MCF 10A (cell line): ENCODE results near the gene B4GALNT3. TPM values are rescaled to one million over a fixed set of nuclear protein-coding genes. Genes with fewer than 3 reads are reported as not detected.

ENCODE experiments used
- BruUV-seq: library from RNA; stranded (reverse); fragments of 400-500 nt; replicated peaks from 2 replicates; lab custom pipeline; 2021; lab: Mats Ljungman, UMichigan
- CTCF ChIA-PET: fragments of 300-600 bp; sonication (Branson Sonifier 250); formaldehyde crosslinking; extraction: SDS; loops from one replicate; lab custom pipeline; 2021; ENCODE audit warnings: antibody characterized with exemption, inconsistent platforms; lab: Yijun Ruan, JAX
- POLR2A ChIA-PET: fragments of 300-600, 350-650 bp; sonication (Branson Sonifier 250); formaldehyde crosslinking; extraction: SDS; loops from one replicate; lab custom pipeline; 2020; ENCODE audit warnings: antibody characterized with exemption, inconsistent platforms; lab: Yijun Ruan, JAX
- DNase-seq: peaks from one replicate; pipeline ENCODE4 v3.0.0-alpha.2; 2018; ENCODE audit not compliant: unreplicated experiment
- H3K27ac Mint-ChIP-seq: one replicate; pipeline ENCODE4 v1.8.0; 2022; ENCODE audit warnings: mild to moderate bottlenecking, low read depth, mixed read lengths; ENCODE audit not compliant: unreplicated experiment
- H3K27me3 Mint-ChIP-seq: one replicate; pipeline ENCODE4 v1.8.0; 2022; ENCODE audit warnings: mixed read lengths; ENCODE audit not compliant: insufficient read depth, unreplicated experiment
- H3K36me3 Mint-ChIP-seq: one replicate; pipeline ENCODE4 v1.8.0; 2022; ENCODE audit warnings: mild to moderate bottlenecking, moderate library complexity, mixed read lengths; ENCODE audit not compliant: insufficient read depth, unreplicated experiment
- H3K4me1 Mint-ChIP-seq: one replicate; pipeline ENCODE4 v1.8.0; 2022; ENCODE audit warnings: mixed read lengths; ENCODE audit not compliant: insufficient read depth, unreplicated experiment
- H3K4me3 Mint-ChIP-seq: one replicate; pipeline ENCODE4 v1.8.0; 2022; ENCODE audit warnings: mild to moderate bottlenecking, moderate library complexity, mixed read lengths; ENCODE audit not compliant: unreplicated experiment
- H3K9me3 Mint-ChIP-seq: one replicate; pipeline ENCODE4 v1.8.0; 2022; ENCODE audit warnings: mixed read lengths; ENCODE audit not compliant: unreplicated experiment
- intact Hi-C: fragments of 100-400 bp; cut with micrococcal nuclease; formaldehyde crosslinking; loops from 2 replicates; pipeline ENCODE4 v1.14.1; 2022
- total RNA-seq: library from RNA; stranded (reverse); gene quantifications from 2 replicates; pipeline ENCODE4 v1.2.3, GENCODE V29; 2022
- TF ChIP-seq, protein P1 (sequence below): fragments of 200-600 bp; IDR thresholded peaks from one replicate; pipeline ENCODE4 v1.8.0; 2022; ENCODE audit warnings: antibody characterized with exemption, mild to moderate bottlenecking; ENCODE audit not compliant: unreplicated experiment

Gene B4GALNT3
- total RNA-seq, 1 experiment from 2014 or later: 0.68 TPM

DNA sequence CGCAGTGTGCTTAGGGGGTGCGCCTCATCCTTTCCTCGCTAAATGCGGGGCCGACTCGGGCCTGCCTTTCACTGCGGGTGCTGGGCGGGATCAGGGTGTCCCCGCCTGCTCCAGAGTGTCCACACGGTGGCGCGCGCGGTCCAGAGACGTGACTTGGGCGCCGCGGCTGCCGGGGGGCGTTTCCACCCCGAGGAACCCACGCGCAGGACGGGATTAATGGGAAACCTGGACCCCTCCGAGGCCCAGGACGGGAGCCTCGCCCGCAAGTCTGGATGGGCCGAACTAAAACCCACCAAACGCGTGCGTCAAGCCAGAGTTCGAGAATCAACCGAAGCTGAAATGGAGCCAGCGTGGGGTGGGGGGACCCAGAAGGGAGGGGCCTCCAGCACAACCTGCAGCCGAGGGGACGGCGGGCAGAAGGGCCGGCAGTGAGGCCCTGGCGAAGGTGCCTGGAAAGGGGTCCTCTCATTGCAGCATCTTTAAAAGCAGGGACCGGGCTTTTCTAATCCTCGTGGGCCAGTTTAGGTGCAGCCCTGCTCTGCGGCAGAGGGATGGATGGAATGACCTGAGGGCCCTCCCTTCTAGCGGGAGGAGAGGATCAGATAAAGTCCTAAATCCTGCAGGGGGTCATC is 110.2 kb downstream of the B4GALNT3 start:
- H3K36me3 Mint-ChIP-seq: peaks cover 7% of the 10 kb centered on the region
- DNase-seq: peak; percentile 86
- TF ChIP-seq, protein P1, sequence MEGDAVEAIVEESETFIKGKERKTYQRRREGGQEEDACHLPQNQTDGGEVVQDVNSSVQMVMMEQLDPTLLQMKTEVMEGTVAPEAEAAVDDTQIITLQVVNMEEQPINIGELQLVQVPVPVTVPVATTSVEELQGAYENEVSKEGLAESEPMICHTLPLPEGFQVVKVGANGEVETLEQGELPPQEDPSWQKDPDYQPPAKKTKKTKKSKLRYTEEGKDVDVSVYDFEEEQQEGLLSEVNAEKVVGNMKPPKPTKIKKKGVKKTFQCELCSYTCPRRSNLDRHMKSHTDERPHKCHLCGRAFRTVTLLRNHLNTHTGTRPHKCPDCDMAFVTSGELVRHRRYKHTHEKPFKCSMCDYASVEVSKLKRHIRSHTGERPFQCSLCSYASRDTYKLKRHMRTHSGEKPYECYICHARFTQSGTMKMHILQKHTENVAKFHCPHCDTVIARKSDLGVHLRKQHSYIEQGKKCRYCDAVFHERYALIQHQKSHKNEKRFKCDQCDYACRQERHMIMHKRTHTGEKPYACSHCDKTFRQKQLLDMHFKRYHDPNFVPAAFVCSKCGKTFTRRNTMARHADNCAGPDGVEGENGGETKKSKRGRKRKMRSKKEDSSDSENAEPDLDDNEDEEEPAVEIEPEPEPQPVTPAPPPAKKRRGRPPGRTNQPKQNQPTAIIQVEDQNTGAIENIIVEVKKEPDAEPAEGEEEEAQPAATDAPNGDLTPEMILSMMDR: peak; percentile 90
- ChIA-PET POLR2A (interaction anchor here (0.6 to 15.3 kb wide), 24 partner anchors 28 to 1023 kb away, joined by 3 to 336 read pairs (median 6); partner anchors contain the start of genes RAD52 and WNK1), CTCF (interaction anchor here (0.6 to 6.2 kb wide), 27 partner anchors 11 to 1023 kb away, joined by 3 to 90 read pairs (median 3); partner anchors contain the start of genes RAD52 and WNK1)
- intact Hi-C loops: loop anchor here (1.0 to 10.0 kb wide), 6 partner anchors 244 to 1013 kb away; partner anchors contain the start of genes ERC1 and RAD52
- H3K4me3 Mint-ChIP-seq: peak overlapping the region; percentile 85
- BruUV-seq: no TSS peak
- H3K9me3 Mint-ChIP-seq: no peaks in the 10 kb centered on the region
- H3K4me1 Mint-ChIP-seq: peaks cover 23% of the 10 kb centered on the region
- no peaks in the 10 kb centered on the region for H3K27me3 Mint-ChIP-seq
- peak overlapping the region; percentile 90 for H3K27ac Mint-ChIP-seq

DNA sequence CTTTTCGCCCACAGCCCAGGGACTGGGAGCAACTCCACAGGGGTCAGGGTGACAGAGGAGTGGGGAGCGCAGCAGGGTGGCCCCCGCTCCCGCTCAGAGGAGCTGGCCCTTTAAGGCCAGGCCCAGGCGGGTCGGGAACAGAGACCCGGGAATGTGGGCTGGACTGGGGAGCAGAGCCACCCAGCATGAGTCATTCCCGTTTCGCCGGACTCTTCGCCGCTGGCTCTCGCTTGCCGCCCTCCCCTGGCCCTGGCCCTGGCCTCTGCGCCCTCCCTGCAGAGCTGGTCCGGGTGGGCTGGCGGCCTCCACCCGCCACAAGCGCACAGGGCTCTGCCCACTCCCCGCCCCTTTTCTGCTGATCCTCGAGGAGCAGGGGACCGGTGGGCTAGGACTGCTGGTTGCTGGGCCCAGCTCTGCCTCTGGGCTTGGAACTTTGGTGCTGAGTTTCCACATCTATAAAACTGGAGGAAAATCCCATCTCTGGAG is 110.7 kb downstream of the B4GALNT3 start:
- Mint-ChIP-seq H3K27me3 (no peaks in the 10 kb centered on the region), H3K9me3 (no peaks in the 10 kb centered on the region), H3K4me3 (peak overlapping the region; percentile 85), H3K4me1 (peaks cover 29% of the 10 kb centered on the region), H3K36me3 (peaks cover 7% of the 10 kb centered on the region), H3K27ac (peak overlapping the region; percentile 90)
- BruUV-seq: no TSS peak
- intact Hi-C loops: loop anchor here (1.0 to 10.0 kb wide), 6 partner anchors 244 to 1012 kb away; partner anchors contain the start of genes ERC1 and RAD52
- DNase-seq: peak; percentile 92
- ChIA-PET CTCF (interaction anchor here (0.6 to 6.2 kb wide), 21 partner anchors 12 to 1022 kb away, joined by 3 to 90 read pairs (median 3); partner anchors contain the start of genes RAD52 and WNK1), POLR2A (interaction anchor here (0.6 to 15.3 kb wide), 33 partner anchors 14 to 1022 kb away, joined by 3 to 336 read pairs (median 6); partner anchors contain the start of genes RAD52 and WNK1)
- TF ChIP-seq, protein P1: no peak

DNA sequence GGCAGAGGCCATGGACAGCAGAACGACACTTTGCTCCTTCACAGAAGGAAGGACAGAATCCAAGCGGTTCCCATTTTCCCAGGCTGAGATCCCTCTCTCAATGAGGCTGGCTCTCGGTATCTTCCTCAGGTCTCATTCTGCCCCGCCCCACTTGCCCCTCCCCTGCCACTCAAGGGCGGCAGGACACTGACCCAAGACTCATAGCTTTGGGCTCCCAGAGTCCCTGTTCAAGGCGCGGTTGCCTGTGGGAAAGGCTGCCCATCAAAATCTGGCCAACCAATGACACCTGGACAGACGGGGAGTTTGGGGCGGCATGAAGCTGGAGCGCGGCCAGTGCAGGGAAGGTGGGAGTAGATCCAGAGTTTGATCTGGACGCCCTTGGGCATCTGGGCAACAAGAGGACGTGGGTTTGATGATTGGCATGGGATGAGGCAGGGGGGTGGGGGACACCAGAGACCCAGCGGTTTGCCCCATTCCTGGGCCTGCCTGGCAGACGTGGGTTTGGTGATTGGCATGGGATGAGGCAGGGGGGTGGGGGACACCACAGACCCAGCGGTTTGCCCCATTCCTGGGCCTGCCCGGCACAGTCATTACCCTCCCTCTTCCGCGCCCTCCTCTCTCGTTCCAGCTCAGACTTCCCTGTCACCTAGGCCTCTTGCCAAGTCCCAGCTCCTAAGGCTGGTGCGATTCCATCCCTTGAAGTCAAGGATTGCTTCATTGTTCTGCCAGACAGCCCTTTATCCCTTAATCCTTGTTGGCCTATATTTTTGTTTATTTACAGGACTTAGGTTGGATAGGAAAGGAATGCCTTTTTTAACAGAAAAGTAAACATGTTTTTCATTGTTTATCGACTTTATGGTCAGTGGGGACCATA is 111.4 kb downstream of the B4GALNT3 start:
- peak overlapping the region; percentile 85 for H3K4me3 Mint-ChIP-seq
- CTCF ChIA-PET: interaction anchor here (0.5 to 6.2 kb wide), 22 partner anchors 15 to 547 kb away, joined by 3 to 90 read pairs (median 3); partner anchors contain the start of genes RAD52 and WNK1

More for the DNA sequence above, 111.4 kb downstream of the B4GALNT3 start:
- H3K27ac Mint-ChIP-seq: peak overlapping the region; percentile 90
- peaks cover 36% of the 10 kb centered on the region for H3K4me1 Mint-ChIP-seq
- H3K9me3 Mint-ChIP-seq: no peaks in the 10 kb centered on the region
- peak; percentile 98 for DNase-seq
- peaks cover 7% of the 10 kb centered on the region for H3K36me3 Mint-ChIP-seq
- POLR2A ChIA-PET: interaction anchor here (0.6 to 15.3 kb wide), 40 partner anchors 9 to 1022 kb away, joined by 3 to 336 read pairs (median 6); partner anchors contain the start of genes RAD52 and WNK1
- no peaks in the 10 kb centered on the region for H3K27me3 Mint-ChIP-seq
- TSS peak; percentile 46 for BruUV-seq
- intact Hi-C loops: loop anchor here (1.0 to 10.0 kb wide), 7 partner anchors 180 to 1012 kb away; partner anchors contain the start of genes ERC1 and RAD52
- TF ChIP-seq, protein P1: no peak
